GM12892 (cell line): ENCODE measurements around the gene CCDC85A.

Experiments used
- POLR2A ChIP-seq: IDR thresholded peaks from 2 replicates; pipeline ENCODE4 v1.6.1; 2011; ENCODE audit warnings: low read depth, low read length, control low read depth
- POLR2AphosphoS5 ChIP-seq: IDR thresholded peaks from 2 replicates; pipeline ENCODE4 v1.6.1; 2011; ENCODE audit warnings: low read depth, low read length, control low read depth
- TAF1 ChIP-seq: IDR thresholded peaks from 2 replicates; pipeline ENCODE4 v1.6.1; 2011; ENCODE audit warnings: low read depth, mild to moderate bottlenecking, control low read depth, low read length, borderline replicate concordance

DNA sequence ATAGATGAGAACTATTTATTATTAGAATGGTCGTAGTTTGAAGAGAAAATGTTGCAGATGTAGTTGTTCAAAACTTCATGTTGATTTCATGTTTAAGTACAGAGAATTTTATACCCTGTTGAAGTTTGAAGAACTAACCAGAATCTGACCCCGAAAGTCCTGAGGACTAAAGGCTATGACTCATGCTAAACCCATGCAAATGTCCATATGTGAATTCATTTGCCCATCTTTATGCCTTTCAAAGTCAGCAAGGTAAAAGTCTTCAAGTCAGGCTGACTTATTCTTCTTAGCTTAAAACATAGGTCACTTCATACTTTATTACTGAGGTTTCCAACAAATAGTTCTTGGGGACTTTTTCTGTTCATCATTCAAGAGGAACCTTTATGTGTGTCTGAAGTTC, 185.5 kb downstream of the CCDC85A start:
- no peak for TF ChIP-seq POLR2AphosphoS5
- TF ChIP-seq POLR2A: no peak
- TF ChIP-seq TAF1: no peak
